SK-N-SH treated with all-trans-retinoic acid at 6 μM for 48 hours (cell line): Measurements from ENCODE around the gene CATSPER3.

Source experiments
- ATAC-seq: fragments of 200-7000 bp; cut with Tn5 transposase; 3 replicates; pipeline ENCODE4 v1.9.1; 2020; ENCODE audit warnings: mild to moderate bottlenecking, moderate library complexity
- ARNTL ChIP-seq: fragments of 450-650 bp; formaldehyde crosslinking; IDR thresholded peaks from 2 replicates; pipeline ENCODE4 v1.5.0; 2020; ENCODE audit warnings: low read depth, mild to moderate bottlenecking, moderate library complexity, borderline replicate concordance
- BACH2 ChIP-seq: fragments of 250-450 bp; sonication (Bioruptor Pico); IDR thresholded peaks from 2 replicates; pipeline ENCODE4 v1.9.0; 2021; ENCODE audit warnings: mild to moderate bottlenecking, borderline replicate concordance
- CSDC2 ChIP-seq: fragments of 250-450 bp; sonication (Bioruptor Pico); IDR thresholded peaks from 2 replicates; pipeline ENCODE4 v1.5.0; 2020; ENCODE audit warnings: mild to moderate bottlenecking, moderate library complexity
- ESRRG ChIP-seq: fragments of 250-450 bp; sonication (Bioruptor Pico); IDR thresholded peaks from 2 replicates; pipeline ENCODE4 v1.6.1; 2021; ENCODE audit warnings: mild to moderate bottlenecking
- GLIS3 ChIP-seq: fragments of 250-450 bp; sonication (Bioruptor Pico); IDR thresholded peaks from 2 replicates; pipeline ENCODE4 v1.5.0; 2020; ENCODE audit warnings: mild to moderate bottlenecking, moderate library complexity
- ISL1 ChIP-seq: fragments of 250-450 bp; sonication (Bioruptor Pico); IDR thresholded peaks from 2 replicates; pipeline ENCODE4 v2.1.2; 2022; ENCODE audit warnings: mild to moderate bottlenecking, moderate library complexity
- OSR1 ChIP-seq: fragments of 250-450 bp; sonication (Bioruptor Pico); IDR thresholded peaks from 2 replicates; pipeline ENCODE4 v1.8.0; 2022; ENCODE audit warnings: moderate library complexity, mild to moderate bottlenecking, inconsistent platforms
- RARB ChIP-seq: fragments of 250-450 bp; sonication (Bioruptor Pico); IDR thresholded peaks from 2 replicates; pipeline ENCODE4 v1.8.0; 2021; ENCODE audit warnings: mild to moderate bottlenecking, moderate library complexity
- SNAI2 ChIP-seq: fragments of 250-450 bp; sonication (Bioruptor Pico); IDR thresholded peaks from 2 replicates; pipeline ENCODE4 v1.5.0; 2020; ENCODE audit warnings: mild to moderate bottlenecking, moderate library complexity
- TCF4 ChIP-seq: fragments of 250-450 bp; sonication (Bioruptor Pico); IDR thresholded peaks from 2 replicates; pipeline ENCODE4 v1.8.0; 2021; ENCODE audit warnings: mild to moderate bottlenecking, moderate library complexity, borderline replicate concordance
- TOX ChIP-seq: fragments of 250-450 bp; sonication (Bioruptor Pico); IDR thresholded peaks from 2 replicates; pipeline ENCODE4 v1.8.0; 2021; ENCODE audit warnings: mild to moderate bottlenecking, moderate library complexity, borderline replicate concordance
- ZC3H10 ChIP-seq: fragments of 250-450 bp; sonication (Bioruptor Pico); IDR thresholded peaks from 2 replicates; pipeline ENCODE4 v1.5.1; 2021; ENCODE audit warnings: mild to moderate bottlenecking, moderate library complexity
- ZFP3 ChIP-seq: fragments of 250-450 bp; sonication (Bioruptor Pico); IDR thresholded peaks from 2 replicates; pipeline ENCODE4 v1.5.0; 2020; ENCODE audit warnings: mild to moderate bottlenecking, moderate library complexity
- ZFP30 ChIP-seq: fragments of 450-650 bp; formaldehyde crosslinking; IDR thresholded peaks from 2 replicates; pipeline ENCODE4 v1.5.0; 2022; ENCODE audit warnings: mild to moderate bottlenecking, moderate library complexity
- ZNF565 ChIP-seq: fragments of 450-650 bp; formaldehyde crosslinking; conservative IDR thresholded peaks from 2 replicates; pipeline ENCODE4 v1.5.0; 2020; ENCODE audit warnings: low read depth, mild to moderate bottlenecking, moderate library complexity
- ZNF70 ChIP-seq: fragments of 450-650 bp; formaldehyde crosslinking; IDR thresholded peaks from 2 replicates; pipeline ENCODE4 v1.5.0; 2020; ENCODE audit warnings: mild to moderate bottlenecking, moderate library complexity
- ZNF8 ChIP-seq: fragments of 450-650 bp; formaldehyde crosslinking; IDR thresholded peaks from 2 replicates; pipeline ENCODE4 v1.5.0; 2020; ENCODE audit warnings: mild to moderate bottlenecking, moderate library complexity
- TF ChIP-seq, protein P1 (sequence below): fragments of 250-450 bp; sonication (Bioruptor Pico); IDR thresholded peaks from 2 replicates; pipeline ENCODE4 v1.5.0; 2020; ENCODE audit warnings: mild to moderate bottlenecking, moderate library complexity
- TF ChIP-seq, protein P2 (sequence below): fragments of 250-450 bp; sonication (Bioruptor Pico); IDR thresholded peaks from 2 replicates; pipeline ENCODE4 v1.5.1; 2021; ENCODE audit warnings: mild to moderate bottlenecking, moderate library complexity
- TF ChIP-seq, protein P3 (sequence below): fragments of 250-450 bp; sonication (Bioruptor Pico); IDR thresholded peaks from 2 replicates; pipeline ENCODE4 v1.8.0; 2020; ENCODE audit warnings: mild to moderate bottlenecking, moderate library complexity, borderline replicate concordance
- TF ChIP-seq, protein P4 (sequence below): fragments of 250-450 bp; sonication (Bioruptor Pico); IDR thresholded peaks from 2 replicates; pipeline ENCODE4 v1.8.0; 2021; ENCODE audit warnings: low read depth, mild to moderate bottlenecking, moderate library complexity, borderline replicate concordance
- TF ChIP-seq, protein P5 (sequence below): fragments of 250-450 bp; sonication (Bioruptor Pico); IDR thresholded peaks from 2 replicates; pipeline ENCODE4 v1.5.1; 2020; ENCODE audit warnings: low read depth, mild to moderate bottlenecking, moderate library complexity

The CATSPER3 gene

DNA sequence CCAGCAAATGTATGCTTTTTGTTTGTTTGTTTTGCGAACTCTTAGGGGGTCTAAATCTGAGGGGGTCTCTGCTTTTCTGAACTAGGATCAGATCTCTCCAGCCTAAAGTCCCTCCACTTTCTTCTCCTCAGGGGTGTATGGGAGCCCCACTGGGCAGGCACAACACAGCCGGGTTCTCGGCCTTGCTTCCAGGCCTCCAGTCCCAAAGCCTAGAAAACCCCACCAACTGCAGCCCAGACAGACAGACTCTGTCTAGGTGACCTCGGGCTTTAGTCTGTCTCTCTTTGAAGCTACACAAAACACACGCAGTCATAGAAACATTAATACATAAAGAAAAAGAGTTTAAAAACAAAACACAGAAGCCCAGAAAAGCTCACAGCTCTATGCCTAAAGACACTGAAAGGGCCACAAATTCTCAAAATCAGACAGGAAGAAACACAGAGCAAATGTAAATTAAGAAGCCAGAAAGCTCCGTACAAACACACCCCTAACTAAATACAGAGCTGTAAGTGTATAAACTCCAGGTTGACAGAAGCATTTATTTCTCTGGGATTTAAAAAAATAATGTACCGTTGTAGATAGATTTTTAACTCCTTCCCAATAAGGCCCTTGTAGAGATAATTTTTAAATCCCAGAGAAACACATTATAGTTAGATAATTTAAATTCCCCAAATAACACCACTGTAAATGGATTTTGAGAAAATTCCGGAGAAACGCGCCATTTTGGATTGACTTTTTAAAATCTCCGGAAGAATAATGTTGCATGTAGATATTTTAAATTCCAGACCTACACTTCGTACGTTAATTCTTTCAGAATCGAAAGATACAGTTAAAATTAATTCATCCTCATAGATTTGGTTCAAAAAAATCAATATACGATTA lies 64.3 kb downstream of the CATSPER3 start:
- no peak for TF ChIP-seq OSR1 (CRISPR knock-in tag)
- TF ChIP-seq, protein P1, sequence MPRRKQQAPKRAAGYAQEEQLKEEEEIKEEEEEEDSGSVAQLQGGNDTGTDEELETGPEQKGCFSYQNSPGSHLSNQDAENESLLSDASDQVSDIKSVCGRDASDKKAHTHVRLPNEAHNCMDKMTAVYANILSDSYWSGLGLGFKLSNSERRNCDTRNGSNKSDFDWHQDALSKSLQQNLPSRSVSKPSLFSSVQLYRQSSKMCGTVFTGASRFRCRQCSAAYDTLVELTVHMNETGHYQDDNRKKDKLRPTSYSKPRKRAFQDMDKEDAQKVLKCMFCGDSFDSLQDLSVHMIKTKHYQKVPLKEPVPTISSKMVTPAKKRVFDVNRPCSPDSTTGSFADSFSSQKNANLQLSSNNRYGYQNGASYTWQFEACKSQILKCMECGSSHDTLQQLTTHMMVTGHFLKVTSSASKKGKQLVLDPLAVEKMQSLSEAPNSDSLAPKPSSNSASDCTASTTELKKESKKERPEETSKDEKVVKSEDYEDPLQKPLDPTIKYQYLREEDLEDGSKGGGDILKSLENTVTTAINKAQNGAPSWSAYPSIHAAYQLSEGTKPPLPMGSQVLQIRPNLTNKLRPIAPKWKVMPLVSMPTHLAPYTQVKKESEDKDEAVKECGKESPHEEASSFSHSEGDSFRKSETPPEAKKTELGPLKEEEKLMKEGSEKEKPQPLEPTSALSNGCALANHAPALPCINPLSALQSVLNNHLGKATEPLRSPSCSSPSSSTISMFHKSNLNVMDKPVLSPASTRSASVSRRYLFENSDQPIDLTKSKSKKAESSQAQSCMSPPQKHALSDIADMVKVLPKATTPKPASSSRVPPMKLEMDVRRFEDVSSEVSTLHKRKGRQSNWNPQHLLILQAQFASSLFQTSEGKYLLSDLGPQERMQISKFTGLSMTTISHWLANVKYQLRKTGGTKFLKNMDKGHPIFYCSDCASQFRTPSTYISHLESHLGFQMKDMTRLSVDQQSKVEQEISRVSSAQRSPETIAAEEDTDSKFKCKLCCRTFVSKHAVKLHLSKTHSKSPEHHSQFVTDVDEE (CRISPR knock-in tag) = no peak
- TF ChIP-seq, protein P2, sequence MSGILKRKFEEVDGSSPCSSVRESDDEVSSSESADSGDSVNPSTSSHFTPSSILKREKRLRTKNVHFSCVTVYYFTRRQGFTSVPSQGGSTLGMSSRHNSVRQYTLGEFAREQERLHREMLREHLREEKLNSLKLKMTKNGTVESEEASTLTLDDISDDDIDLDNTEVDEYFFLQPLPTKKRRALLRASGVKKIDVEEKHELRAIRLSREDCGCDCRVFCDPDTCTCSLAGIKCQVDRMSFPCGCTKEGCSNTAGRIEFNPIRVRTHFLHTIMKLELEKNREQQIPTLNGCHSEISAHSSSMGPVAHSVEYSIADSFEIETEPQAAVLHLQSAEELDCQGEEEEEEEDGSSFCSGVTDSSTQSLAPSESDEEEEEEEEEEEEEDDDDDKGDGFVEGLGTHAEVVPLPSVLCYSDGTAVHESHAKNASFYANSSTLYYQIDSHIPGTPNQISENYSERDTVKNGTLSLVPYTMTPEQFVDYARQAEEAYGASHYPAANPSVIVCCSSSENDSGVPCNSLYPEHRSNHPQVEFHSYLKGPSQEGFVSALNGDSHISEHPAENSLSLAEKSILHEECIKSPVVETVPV (CRISPR knock-in tag) = no peak
- TF ChIP-seq, protein P3, sequence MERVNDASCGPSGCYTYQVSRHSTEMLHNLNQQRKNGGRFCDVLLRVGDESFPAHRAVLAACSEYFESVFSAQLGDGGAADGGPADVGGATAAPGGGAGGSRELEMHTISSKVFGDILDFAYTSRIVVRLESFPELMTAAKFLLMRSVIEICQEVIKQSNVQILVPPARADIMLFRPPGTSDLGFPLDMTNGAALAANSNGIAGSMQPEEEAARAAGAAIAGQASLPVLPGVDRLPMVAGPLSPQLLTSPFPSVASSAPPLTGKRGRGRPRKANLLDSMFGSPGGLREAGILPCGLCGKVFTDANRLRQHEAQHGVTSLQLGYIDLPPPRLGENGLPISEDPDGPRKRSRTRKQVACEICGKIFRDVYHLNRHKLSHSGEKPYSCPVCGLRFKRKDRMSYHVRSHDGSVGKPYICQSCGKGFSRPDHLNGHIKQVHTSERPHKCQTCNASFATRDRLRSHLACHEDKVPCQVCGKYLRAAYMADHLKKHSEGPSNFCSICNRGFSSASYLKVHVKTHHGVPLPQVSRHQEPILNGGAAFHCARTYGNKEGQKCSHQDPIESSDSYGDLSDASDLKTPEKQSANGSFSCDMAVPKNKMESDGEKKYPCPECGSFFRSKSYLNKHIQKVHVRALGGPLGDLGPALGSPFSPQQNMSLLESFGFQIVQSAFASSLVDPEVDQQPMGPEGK (CRISPR knock-in tag) = no peak
- no peak for TF ChIP-seq TCF4
- TF ChIP-seq ZNF8 = no peak
- no peak for TF ChIP-seq ZNF565 (CRISPR knock-in tag)
- TF ChIP-seq BACH2 = no peak
- TF ChIP-seq, protein P4, sequence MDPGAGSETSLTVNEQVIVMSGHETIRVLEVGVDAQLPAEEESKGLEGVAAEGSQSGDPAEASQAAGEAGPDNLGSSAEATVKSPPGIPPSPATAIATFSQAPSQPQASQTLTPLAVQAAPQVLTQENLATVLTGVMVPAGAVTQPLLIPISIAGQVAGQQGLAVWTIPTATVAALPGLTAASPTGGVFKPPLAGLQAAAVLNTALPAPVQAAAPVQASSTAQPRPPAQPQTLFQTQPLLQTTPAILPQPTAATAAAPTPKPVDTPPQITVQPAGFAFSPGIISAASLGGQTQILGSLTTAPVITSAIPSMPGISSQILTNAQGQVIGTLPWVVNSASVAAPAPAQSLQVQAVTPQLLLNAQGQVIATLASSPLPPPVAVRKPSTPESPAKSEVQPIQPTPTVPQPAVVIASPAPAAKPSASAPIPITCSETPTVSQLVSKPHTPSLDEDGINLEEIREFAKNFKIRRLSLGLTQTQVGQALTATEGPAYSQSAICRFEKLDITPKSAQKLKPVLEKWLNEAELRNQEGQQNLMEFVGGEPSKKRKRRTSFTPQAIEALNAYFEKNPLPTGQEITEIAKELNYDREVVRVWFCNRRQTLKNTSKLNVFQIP (CRISPR knock-in tag) = no peak
- TF ChIP-seq RARB (CRISPR knock-in tag) = no peak
- TF ChIP-seq ARNTL (CRISPR knock-in tag) = no peak
- no peak for TF ChIP-seq ISL1 (CRISPR knock-in tag)
- TF ChIP-seq GLIS3 (CRISPR knock-in tag) = no peak
- TF ChIP-seq, protein P5, sequence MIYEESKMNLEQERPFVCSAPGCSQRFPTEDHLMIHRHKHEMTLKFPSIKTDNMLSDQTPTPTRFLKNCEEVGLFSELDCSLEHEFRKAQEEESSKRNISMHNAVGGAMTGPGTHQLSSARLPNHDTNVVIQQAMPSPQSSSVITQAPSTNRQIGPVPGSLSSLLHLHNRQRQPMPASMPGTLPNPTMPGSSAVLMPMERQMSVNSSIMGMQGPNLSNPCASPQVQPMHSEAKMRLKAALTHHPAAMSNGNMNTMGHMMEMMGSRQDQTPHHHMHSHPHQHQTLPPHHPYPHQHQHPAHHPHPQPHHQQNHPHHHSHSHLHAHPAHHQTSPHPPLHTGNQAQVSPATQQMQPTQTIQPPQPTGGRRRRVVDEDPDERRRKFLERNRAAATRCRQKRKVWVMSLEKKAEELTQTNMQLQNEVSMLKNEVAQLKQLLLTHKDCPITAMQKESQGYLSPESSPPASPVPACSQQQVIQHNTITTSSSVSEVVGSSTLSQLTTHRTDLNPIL = no peak
- TF ChIP-seq ZFP30 = no peak
- no peak for TF ChIP-seq CSDC2 (CRISPR knock-in tag)
- TF ChIP-seq SNAI2 (CRISPR knock-in tag) = no peak
- TF ChIP-seq ZFP3 (CRISPR knock-in tag) = no peak
- TF ChIP-seq ZC3H10 = no peak
- ATAC-seq = no peak

DNA sequence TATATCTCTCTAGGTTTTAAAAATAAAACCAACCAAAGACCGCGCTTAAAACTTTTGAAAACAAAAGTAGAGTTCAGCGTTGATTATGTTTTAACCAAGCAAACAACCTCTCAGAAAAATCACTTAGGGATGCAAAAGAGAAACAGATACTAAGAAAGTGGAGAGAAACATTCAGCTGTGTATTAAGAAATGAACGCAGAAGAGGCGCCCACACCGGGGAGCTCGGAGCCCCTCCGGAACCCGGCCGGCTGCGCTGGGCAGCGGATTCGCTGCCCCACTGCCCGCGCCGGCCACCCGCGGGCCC lies 64.9 kb downstream of the CATSPER3 start:
- TF ChIP-seq ZFP3 (CRISPR knock-in tag) (no peak), GLIS3 (CRISPR knock-in tag) (no peak), SNAI2 (CRISPR knock-in tag) (no peak), BACH2 (no peak), OSR1 (CRISPR knock-in tag) (no peak), TOX (CRISPR knock-in tag) (no peak), ZNF70 (CRISPR knock-in tag) (no peak), ZFP30 (no peak), CSDC2 (CRISPR knock-in tag) (no peak), ISL1 (CRISPR knock-in tag) (no peak), ARNTL (CRISPR knock-in tag) (no peak), ESRRG (CRISPR knock-in tag) (no peak), ZNF8 (no peak), ZNF565 (CRISPR knock-in tag) (no peak)
- TF ChIP-seq, protein P4 (CRISPR knock-in tag) = no peak
- TF ChIP-seq, protein P3 (CRISPR knock-in tag) = no peak
- no peak for ATAC-seq
